IgD-negative memory B cell (primary cell): Measurements from ENCODE around the gene CHKA. TPM values are rescaled to one million over a fixed set of nuclear protein-coding genes. Genes with fewer than 3 reads are reported as not detected.

Experiments
- H3K27ac Mint-ChIP-seq, 3 donors: one replicate each; pipeline ENCODE4 v1.8.0; 2020 to 2022; ENCODE audit warnings: mild to moderate bottlenecking in 3 of 3, mixed read lengths in 3 of 3, moderate library complexity in 1 of 3
- H3K27me3 Mint-ChIP-seq: one replicate; pipeline ENCODE4 v1.8.0; 2021; ENCODE audit warnings: mixed read lengths
- H3K36me3 Mint-ChIP-seq: one replicate; pipeline ENCODE4 v1.8.0; 2020; ENCODE audit warnings: mild to moderate bottlenecking, mixed read lengths
- H3K4me1 Mint-ChIP-seq, 3 donors: one replicate each; pipeline ENCODE4 v1.8.0; 2020 to 2022; ENCODE audit warnings: mixed read lengths in 3 of 3, mild to moderate bottlenecking in 1 of 3
- H3K4me3 Mint-ChIP-seq, 4 donors: one replicate each; pipeline ENCODE4 v1.8.0; 2020 to 2022; ENCODE audit warnings: mild to moderate bottlenecking in 4 of 4, mixed read lengths in 4 of 4, moderate library complexity in 3 of 4
- H3K9me3 Mint-ChIP-seq, 3 donors: one replicate each; pipeline ENCODE4 v1.8.0; 2020 to 2021; ENCODE audit warnings: mixed read lengths in 3 of 3, mild to moderate bottlenecking in 1 of 3
- polyA plus RNA-seq: library from polyadenylated mRNA; unstranded; fragments of 300-500 nt; fragmentation: Illumina TruSeq; gene quantifications from one replicate; pipeline ENCODE4 v1.2.3, GENCODE V29; 2021

Gene CHKA
- polyA plus RNA-seq, 1 donor from 2014 or later = 2.4 TPM

DNA sequence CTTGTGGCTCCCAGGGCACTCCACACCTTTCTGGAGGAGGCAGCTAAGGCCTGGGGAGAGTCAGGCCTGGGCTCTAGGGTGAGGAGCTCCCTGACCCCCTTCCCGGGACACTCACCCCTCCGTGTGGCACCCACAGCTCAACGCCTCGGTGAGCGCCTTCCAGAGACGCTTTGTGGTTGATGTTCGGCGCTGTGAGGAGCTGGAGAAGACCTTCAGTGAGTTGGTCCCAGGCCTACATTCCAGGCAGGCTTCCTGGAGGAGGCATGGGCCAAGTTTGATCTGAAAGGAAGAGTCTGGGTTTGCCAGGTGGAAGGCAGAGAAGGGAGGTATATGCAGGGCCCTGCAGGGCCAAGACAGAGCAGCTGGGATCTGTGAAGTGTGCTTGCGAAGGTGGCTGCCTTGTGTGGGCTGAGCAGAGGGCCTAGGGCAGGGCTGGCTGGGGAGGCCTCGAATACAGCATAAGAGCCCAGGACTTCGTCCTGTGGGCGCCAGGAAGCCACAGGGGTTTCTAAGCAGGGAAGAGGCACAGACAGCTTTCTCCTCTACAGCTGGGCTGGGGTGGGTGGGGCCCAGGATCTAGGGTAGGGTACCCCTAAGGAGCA lies 79.5 kb downstream of the CHKA start:
- Mint-ChIP-seq H3K9me3 (no peaks in the 10 kb centered on the region), H3K4me3 (peak overlapping the region in 3 of 4 donors; percentile 65 to 72 (median 67)), H3K4me1 (peaks cover 5 to 10% (median 10%) of the 10 kb centered on the region in 3 donors), H3K27me3 (no peaks in the 10 kb centered on the region), H3K27ac (peak overlapping the region in 2 of 3 donors; percentile 31 to 48), H3K36me3 (no peaks in the 10 kb centered on the region)

GRCh38 chr11:68040957-68041591 lies 80.1 kb downstream of the CHKA start:
- Mint-ChIP-seq H3K27ac (peak overlapping the region; percentile 90 to 98 (median 91)), H3K9me3 (no peaks in the 10 kb centered on the region), H3K27me3 (no peaks in the 10 kb centered on the region), H3K4me3 (peak overlapping the region; percentile 87 to 98 (median 96)), H3K4me1 (peaks cover 5 to 11% (median 11%) of the 10 kb centered on the region in 3 donors), H3K36me3 (no peaks in the 10 kb centered on the region)

- Mint-ChIP-seq H3K9me3 (no peaks in the 10 kb centered on the region), H3K27me3 (no peaks in the 10 kb centered on the region), H3K4me3 (peak overlapping the region; percentile 87 to 98 (median 96)), H3K36me3 (no peaks in the 10 kb centered on the region), H3K4me1 (peaks cover 5 to 11% (median 11%) of the 10 kb centered on the region in 3 donors), H3K27ac (peak overlapping the region; percentile 90 to 98 (median 91))
Observed at GRCh38 chr11:68040101-68040956, 80.9 kb downstream of the CHKA start.

- H3K27ac Mint-ChIP-seq = peak overlapping the region; percentile 90 to 98 (median 91)
- H3K9me3 Mint-ChIP-seq = no peaks in the 10 kb centered on the region
- peak overlapping the region; percentile 87 to 98 (median 96) for H3K4me3 Mint-ChIP-seq
- H3K27me3 Mint-ChIP-seq = no peaks in the 10 kb centered on the region
- H3K36me3 Mint-ChIP-seq = no peaks in the 10 kb centered on the region
- H3K4me1 Mint-ChIP-seq = peaks cover 5 to 11% (median 11%) of the 10 kb centered on the region in 3 donors
Observed at GRCh38 chr11:68039526-68040086, 81.6 kb downstream of the CHKA start.

DNA sequence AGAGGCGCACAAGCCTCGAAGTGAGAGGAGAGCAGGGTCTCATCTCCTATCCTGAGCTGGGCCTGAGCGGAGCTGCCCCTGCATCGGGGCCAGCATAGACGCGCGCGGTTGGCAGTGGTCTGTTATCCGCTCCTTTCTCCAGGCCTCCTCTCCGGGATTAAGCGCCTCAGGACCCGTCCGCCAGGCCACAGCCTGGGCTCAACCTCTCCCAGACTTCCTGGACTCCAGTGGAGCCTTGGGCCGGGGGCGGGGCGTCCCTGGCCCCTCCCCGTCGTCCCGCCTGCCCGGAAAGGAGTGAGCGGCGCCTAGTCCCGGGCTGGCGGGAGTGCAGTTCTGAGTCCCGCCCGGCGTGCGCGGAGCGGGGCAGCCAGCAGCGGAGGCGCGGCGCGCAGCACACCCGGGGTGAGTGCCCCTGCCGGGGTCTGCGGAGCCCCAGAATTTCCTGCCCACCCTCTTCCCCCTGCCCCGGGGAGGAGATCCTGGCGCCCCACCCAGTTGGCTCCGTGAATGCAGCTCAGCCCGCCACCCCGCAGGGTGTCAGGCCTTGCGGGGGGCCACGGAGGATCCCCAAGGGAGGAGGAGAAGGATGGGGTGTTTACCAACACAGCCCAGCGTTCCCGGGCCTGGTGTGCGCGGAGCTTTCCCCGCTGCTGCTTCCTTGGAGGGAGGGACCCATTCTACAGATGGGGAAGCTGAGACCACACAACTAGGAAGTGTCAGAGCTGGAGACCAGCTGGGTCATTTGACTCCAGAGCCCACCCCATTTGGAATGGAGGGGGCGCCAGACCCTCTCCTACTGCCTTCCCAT lies 82.3 kb downstream of the CHKA start, which contains the start of gene TCIRG1:
Gene TCIRG1 (plus strand): TSS at position 308 of the 808 bp plus-strand sequence. CDS start 2,247 bp downstream, outside the sequence.
- Mint-ChIP-seq H3K4me3 (peak within 1 kb of the TSS; percentile 87 to 98 (median 96)), H3K4me1 (peaks cover 5 to 11% (median 11%) of the 10 kb centered on the region in 3 donors), H3K27me3 (no peaks in the 10 kb centered on the region), H3K9me3 (no peaks in the 10 kb centered on the region), H3K27ac (peak within 1 kb of the TSS; percentile 90 to 98 (median 91)), H3K36me3 (no peaks in the 10 kb centered on the region)

DNA sequence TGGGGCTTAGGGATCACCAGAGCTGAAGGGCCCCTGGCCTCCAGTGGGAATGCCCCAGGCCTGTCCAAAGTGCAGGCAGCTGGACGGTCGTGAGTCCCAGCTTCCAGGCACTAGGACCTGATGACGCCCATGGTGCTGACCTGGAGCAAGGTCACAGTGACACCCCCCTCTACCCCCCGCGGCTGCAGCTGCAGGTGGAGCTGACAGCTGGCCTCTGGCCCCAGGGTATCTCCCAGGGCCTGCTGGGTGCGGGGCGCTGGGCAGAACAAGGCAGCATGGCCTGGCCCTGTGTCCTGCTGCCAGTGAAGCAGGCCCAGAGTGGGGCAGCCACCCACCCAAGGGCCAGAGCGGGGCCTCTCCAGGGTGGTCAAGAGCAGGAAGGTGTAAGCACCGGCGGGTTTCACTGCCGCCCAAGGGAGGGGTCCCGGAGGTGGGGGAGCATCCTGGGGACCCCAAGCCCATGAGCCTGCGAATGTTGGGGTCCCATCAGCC lies 82.9 kb downstream of the CHKA start:
- Mint-ChIP-seq H3K4me3 (peak overlapping the region; percentile 87 to 98 (median 96)), H3K36me3 (no peaks in the 10 kb centered on the region), H3K27ac (no peak overlapping the region), H3K4me1 (peaks cover 5 to 11% (median 11%) of the 10 kb centered on the region in 3 donors), H3K9me3 (no peaks in the 10 kb centered on the region), H3K27me3 (no peaks in the 10 kb centered on the region)

DNA sequence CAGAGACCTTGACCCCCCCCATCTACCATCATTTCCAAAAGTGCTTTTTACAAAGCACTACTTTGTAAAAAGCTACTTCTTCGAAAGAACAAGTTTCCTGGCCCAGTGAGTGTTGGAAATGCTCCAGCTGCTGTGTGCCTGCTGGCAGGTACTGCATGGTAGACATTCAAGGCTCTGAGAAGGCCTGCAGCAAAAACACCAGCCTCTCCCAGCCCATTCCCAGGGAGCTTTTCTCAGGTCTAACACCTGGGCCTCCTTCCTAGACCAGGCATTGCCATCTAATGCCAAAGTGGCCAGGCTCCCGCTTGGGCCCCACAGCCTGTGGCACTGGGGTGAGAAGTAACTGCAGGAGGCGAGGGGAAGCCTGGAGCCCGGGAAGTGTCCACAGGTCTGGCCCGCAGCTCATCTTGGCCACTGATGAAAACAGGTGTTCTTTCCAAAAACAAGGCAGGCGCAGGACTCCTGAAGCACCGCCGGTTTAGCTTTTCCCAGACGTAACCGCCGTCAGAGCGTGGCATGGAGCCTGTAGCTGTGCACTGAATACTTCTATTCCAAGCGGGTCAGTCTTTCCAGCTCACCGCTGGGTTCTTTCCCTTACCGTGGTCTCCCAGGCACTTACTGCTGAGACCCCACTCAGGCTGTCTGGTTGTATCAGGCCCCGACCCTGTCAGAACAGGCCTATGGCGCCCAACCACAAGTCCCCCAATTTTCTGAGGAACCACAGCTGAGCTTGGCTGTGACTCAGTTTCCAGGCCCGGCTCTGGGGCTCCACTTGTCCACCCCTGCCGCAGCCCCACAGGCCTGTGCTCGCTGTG lies 83.6 kb downstream of the CHKA start:
- no peaks in the 10 kb centered on the region for H3K36me3 Mint-ChIP-seq
- H3K4me3 Mint-ChIP-seq = peak overlapping the region; percentile 23 to 81 (median 63)
- H3K27ac Mint-ChIP-seq = peak overlapping the region; percentile 44 to 91 (median 91)
- H3K27me3 Mint-ChIP-seq = no peaks in the 10 kb centered on the region
- H3K9me3 Mint-ChIP-seq = no peaks in the 10 kb centered on the region
- peaks cover 5 to 11% (median 11%) of the 10 kb centered on the region in 3 donors for H3K4me1 Mint-ChIP-seq

DNA sequence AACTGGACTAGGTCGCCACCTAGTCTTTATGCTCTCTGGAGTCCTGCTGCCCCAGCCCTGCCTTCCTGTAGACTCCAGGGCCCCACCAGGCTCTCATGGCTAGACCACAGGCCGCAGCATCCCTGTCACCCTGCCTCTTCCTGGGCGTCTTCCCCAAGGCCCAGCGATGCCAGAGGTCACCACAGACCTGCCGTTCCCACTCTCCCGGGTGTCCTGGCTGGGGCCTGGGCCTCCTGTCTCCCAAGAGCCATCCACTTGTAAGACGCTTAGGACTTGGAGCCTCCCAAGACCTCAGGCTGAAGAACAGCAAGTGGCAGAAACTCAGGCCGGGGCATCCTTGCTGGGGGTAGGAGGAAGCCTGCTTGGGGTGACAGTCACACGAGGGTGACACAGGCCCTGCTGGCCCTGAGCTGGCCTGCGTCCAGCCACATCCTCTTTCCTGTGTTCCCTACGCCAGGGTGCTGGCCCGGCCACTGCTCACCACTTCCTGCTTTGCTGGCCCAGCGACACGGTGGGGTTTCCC lies 84.4 kb downstream of the CHKA start:
- peak overlapping the region in 2 of 4 donors; percentile 28 to 81 for H3K4me3 Mint-ChIP-seq
- peak overlapping the region; percentile 44 to 91 (median 91) for H3K27ac Mint-ChIP-seq
- H3K9me3 Mint-ChIP-seq = no peaks in the 10 kb centered on the region
- peaks cover 5 to 12% (median 11%) of the 10 kb centered on the region in 3 donors for H3K4me1 Mint-ChIP-seq
- no peaks in the 10 kb centered on the region for H3K36me3 Mint-ChIP-seq
- H3K27me3 Mint-ChIP-seq = no peaks in the 10 kb centered on the region

GRCh38 chr11:68036141-68036716 lies 85.0 kb downstream of the CHKA start:
- Mint-ChIP-seq H3K27ac (peak overlapping the region; percentile 44 to 91 (median 78)), H3K27me3 (no peaks in the 10 kb centered on the region), H3K4me3 (peak overlapping the region in 1 of 4 donors; percentile 81), H3K36me3 (peaks cover 2% of the 10 kb centered on the region), H3K9me3 (no peaks in the 10 kb centered on the region), H3K4me1 (peaks cover 5 to 13% (median 11%) of the 10 kb centered on the region in 3 donors)

- H3K4me3 Mint-ChIP-seq = peak overlapping the region in 2 of 4 donors; percentile 70 to 81
- no peaks in the 10 kb centered on the region for H3K9me3 Mint-ChIP-seq
- H3K4me1 Mint-ChIP-seq = peaks cover 7 to 14% (median 12%) of the 10 kb centered on the region in 3 donors
- H3K27me3 Mint-ChIP-seq = no peaks in the 10 kb centered on the region
- peak overlapping the region in 1 of 3 donors; percentile 43 for H3K27ac Mint-ChIP-seq
- H3K36me3 Mint-ChIP-seq = peaks cover 2% of the 10 kb centered on the region
Observed at GRCh38 chr11:68035266-68035876, 85.8 kb downstream of the CHKA start.

DNA sequence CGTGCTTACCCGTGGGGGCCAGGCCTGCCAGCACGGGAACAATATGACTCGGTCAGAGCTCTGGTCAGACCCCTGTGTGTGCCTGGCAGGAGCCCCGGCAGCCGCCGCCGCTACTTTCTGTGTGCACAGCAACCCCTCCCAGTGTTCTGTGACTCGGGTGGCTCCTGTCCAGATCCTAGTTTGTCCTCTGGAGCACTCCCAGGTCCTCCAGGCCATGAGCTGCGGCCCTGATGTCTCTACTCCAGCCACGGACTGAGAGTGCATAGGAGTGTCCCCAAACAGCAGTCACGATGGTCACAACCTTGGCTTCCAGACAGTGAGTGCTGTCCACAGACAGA lies 87.5 kb downstream of the CHKA start:
- Mint-ChIP-seq H3K27ac (no peak overlapping the region), H3K36me3 (peaks cover 4% of the 10 kb centered on the region), H3K27me3 (no peaks in the 10 kb centered on the region), H3K9me3 (no peaks in the 10 kb centered on the region), H3K4me3 (peak overlapping the region in 1 of 4 donors; percentile 81), H3K4me1 (peaks cover 6 to 20% (median 17%) of the 10 kb centered on the region in 3 donors)

DNA sequence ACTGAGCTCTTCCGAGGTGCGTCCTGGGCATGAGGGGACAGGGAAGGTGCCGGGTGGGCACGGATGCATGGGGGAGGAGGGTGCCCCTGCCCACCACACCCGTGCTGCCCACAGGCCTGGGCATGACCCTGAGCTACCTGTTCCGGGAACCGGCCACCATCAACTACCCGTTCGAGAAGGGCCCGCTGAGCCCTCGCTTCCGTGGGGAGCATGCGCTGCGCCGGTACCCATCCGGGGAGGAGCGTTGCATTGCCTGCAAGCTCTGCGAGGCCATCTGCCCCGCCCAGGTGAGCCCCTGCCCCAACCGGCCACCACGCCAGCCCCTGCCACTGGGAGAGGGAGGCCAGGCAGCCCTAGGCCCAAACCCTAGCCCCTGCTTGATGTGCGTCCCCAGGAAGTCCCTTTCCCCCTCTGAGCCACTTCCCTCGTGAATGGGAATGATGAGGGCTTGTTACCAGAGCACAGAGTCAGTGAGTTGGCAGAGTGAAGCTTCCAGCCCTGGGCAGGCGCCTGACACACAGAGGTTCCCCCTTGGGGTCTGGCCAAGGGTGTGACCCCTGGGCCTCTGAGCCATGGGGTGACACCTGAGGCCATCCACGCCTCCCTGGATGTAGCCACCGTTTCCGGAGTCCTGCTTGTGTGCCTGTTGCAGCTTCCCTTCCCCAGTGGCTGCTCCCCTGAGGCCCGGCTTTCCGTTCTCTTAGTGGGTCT lies 88.0 kb downstream of the CHKA start:
- no peaks in the 10 kb centered on the region for H3K27me3 Mint-ChIP-seq
- H3K36me3 Mint-ChIP-seq = peaks cover 4% of the 10 kb centered on the region
- peak overlapping the region in 1 of 4 donors; percentile 81 for H3K4me3 Mint-ChIP-seq
- no peak overlapping the region for H3K27ac Mint-ChIP-seq
- H3K4me1 Mint-ChIP-seq = peaks cover 6 to 20% (median 17%) of the 10 kb centered on the region in 3 donors
- H3K9me3 Mint-ChIP-seq = no peaks in the 10 kb centered on the region
